Fibroblast of lung (primary cell): ENCODE data around the gene FSD1.

Source experiments
- EZH2 ChIP-seq: IDR thresholded peaks from 2 replicates; pipeline ENCODE4 v1.5.1; 2012; ENCODE audit warnings: low read length, control low read depth, mild to moderate bottlenecking; ENCODE audit errors: missing control alignments
- TF ChIP-seq, protein P1 (sequence below), 2 donors: IDR thresholded peaks in 1 of 2; conservative IDR thresholded peaks in 1 of 2; 1 replicate in 1 of 2; 2 replicates in 1 of 2; pipeline ENCODE4 v1.5.1; 2011 to 2012; ENCODE audit warnings: low read length in 2 of 2, control low read depth in 1 of 2, inconsistent platforms in 1 of 2, low read depth in 1 of 2, mild to moderate bottlenecking in 1 of 2

DNA sequence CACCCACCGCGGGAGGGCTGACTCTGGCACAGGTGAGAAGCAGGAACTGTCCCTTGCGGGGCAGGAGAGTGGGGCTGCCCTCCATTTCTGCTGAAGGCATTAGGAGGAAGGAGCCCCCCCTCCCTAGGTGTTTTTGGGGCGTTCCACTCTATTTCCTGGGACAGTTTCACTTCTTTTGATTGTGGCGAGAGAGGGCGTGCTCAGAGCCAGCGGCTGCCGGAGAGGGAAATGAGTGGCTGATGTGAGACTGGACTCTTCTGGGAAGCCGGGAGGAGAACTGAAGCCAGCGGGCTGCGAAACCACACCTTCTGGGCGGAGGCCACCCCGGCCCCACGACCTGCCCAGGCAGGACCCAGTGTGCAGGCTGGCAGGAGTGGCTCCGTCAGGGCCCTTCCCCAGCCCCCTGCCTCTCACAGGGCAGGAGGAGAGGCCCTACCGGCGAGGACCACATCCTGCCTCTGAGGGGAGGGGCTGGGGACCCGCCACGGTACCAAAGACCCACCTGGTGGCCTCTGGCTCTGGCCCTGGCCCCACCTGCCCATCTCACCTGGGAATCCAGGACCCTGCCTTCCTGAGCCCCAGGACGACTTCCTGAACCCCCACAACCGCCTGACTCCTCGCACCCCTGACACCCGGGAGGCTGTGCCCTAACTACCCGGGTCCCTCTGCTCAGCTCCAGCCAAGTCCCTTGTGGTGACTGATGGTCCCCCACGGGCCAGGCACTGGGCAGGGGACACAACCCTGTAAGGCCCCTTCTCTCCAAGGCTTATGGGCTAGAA lies 64.9 kb downstream of the FSD1 start:
- TF ChIP-seq EZH2 = no peak
- TF ChIP-seq, protein P1, sequence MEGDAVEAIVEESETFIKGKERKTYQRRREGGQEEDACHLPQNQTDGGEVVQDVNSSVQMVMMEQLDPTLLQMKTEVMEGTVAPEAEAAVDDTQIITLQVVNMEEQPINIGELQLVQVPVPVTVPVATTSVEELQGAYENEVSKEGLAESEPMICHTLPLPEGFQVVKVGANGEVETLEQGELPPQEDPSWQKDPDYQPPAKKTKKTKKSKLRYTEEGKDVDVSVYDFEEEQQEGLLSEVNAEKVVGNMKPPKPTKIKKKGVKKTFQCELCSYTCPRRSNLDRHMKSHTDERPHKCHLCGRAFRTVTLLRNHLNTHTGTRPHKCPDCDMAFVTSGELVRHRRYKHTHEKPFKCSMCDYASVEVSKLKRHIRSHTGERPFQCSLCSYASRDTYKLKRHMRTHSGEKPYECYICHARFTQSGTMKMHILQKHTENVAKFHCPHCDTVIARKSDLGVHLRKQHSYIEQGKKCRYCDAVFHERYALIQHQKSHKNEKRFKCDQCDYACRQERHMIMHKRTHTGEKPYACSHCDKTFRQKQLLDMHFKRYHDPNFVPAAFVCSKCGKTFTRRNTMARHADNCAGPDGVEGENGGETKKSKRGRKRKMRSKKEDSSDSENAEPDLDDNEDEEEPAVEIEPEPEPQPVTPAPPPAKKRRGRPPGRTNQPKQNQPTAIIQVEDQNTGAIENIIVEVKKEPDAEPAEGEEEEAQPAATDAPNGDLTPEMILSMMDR (conservative IDR thresholded peaks at IDR 0.05 in 1 of 2, IDR thresholded peaks at IDR 0.05 in 1 of 2; ENCODE audit: low read depth in 1 of 2, low read length in 2 of 2) = no peak
